Measurements from ENCODE around the gene PRR5L. TPM values are rescaled to one million over a fixed set of nuclear protein-coding genes. Genes with fewer than 3 reads are reported as not detected.

Gene PRR5L
- total and polyA plus RNA-seq, 9 of the 15 experiments (the other 6 are each of a cell fraction or from before 2014, with no cell fraction given), result 0.11 to 0.60 (median 0.36) TPM; not detected in 2

DNA sequence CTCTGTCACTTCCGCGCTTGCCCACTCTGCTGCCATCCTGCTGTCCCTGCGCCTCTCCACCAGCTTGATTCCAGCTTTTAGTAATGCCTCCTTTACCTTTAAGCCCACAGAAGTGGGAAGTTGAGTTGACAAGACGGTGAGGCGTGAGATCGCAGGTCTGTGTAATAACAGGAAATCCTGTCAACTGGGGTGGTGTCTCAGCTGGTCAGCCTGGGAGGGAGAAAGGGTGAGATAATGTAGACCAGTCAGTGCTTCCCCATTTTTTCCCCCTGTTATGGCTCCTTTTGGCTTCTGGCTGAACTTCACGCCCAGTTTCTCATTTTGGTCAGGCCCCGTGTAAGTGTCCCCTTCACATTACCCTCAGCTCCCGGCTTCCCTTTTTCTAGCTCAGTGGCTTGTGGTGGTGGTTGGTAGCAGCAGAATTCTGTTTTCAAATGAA lies 115.1 kb downstream of the PRR5L start:
- Histone ChIP-seq H3K9me3 (replicated peaks; ENCODE audit: control insufficient read depth, insufficient read depth, low read depth, low read length) (no peaks in the 10 kb centered on the region), H3K4me3 (no peak overlapping the region), H3K27me3 (ENCODE audit: control insufficient read depth in 2 of 2, insufficient read depth in 2 of 2, low read length in 2 of 2) (no peaks in the 10 kb centered on the region), H3K4me1 (replicated peaks in 1 of 2; ENCODE audit: control insufficient read depth in 2 of 2, insufficient read depth in 2 of 2, low read length in 2 of 2) (peaks cover 10 to 40% of the 10 kb centered on the region in 2 experiments; a peak in 4 of 5 replicates), H3K9me1 (ENCODE audit: control insufficient read depth, insufficient read depth, low read length) (no peaks in the 10 kb centered on the region), H3K4me2 (ENCODE audit: insufficient read depth, low read length) (peak overlapping the region; percentile 31; the same call in 1 of the 2 replicates), H3K27ac (ENCODE audit: extremely low read depth, low read depth, low read length) (peak overlapping the region; percentile 25; the same call in 1 of the 3 replicates), H3K36me3 (ENCODE audit: control insufficient read depth, insufficient read depth, low read length) (no peaks in the 10 kb centered on the region), H3K9ac (ENCODE audit: insufficient read depth in 1 of 2, low read depth in 2 of 2, low read length in 2 of 2) (peak overlapping the region in 1 of 2 experiments; percentile 54; a peak in 1 of 4 replicates), H3K79me2 (ENCODE audit: control insufficient read depth, insufficient read depth, low read length) (no peaks in the 10 kb centered on the region), H2AFZ (ENCODE audit: low read depth, low read length) (peak overlapping the region; percentile 71; the same call in 1 of the 2 replicates), H4K20me1 (replicated peaks; ENCODE audit: control insufficient read depth, insufficient read depth, low read length) (no peaks in the 10 kb centered on the region)
- BruUV-seq (replicated peaks), result no TSS peak
- DNase-seq (ENCODE audit: extremely low read depth in 1 of 4, low spot score in 3 of 4), result peak in 2 of 4 experiments; percentile 17 to 31
- 30% methylated on average over 9 of the region's 9 CpGs for WGBS (ENCODE audit: insufficient coverage, low coverage, missing lambda C conversion rate)
- CTCF ChIA-PET (ENCODE audit: low intra/inter-chr PET ratio), result no interaction called here
- POLR2A ChIA-PET, result interaction anchor here (0.6 to 1.6 kb wide), 4 partner anchors 9 to 163 kb away, joined by 3 to 5 read pairs (median 4); no protein-coding TSS in a partner anchor
- in situ Hi-C loops (cut with MboI) (no loop called here), intact Hi-C loops (cut with micrococcal nuclease) (no loop called here)
- peak; percentile 64 for ATAC-seq
- no peak for FAIRE-seq
- TF ChIP-seq, protein P1, sequence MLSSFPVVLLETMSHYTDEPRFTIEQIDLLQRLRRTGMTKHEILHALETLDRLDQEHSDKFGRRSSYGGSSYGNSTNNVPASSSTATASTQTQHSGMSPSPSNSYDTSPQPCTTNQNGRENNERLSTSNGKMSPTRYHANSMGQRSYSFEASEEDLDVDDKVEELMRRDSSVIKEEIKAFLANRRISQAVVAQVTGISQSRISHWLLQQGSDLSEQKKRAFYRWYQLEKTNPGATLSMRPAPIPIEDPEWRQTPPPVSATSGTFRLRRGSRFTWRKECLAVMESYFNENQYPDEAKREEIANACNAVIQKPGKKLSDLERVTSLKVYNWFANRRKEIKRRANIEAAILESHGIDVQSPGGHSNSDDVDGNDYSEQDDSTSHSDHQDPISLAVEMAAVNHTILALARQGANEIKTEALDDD (IDR thresholded peaks at IDR 0.05), result peak; percentile 17; the same call in 1 of the 2 replicates
- TF ChIP-seq TAF1 (IDR thresholded peaks at IDR 0.05; ENCODE audit: control insufficient read depth, extremely low read depth, insufficient read depth, low read length, severe bottlenecking), result no peak
- no peak for TF ChIP-seq NR2C2 (CRISPR knock-in tag; IDR thresholded peaks at IDR 0.05)
- 0 out of 2 replicates have a peak, but pooled peaks have one; percentile 36 for TF ChIP-seq NR2C2 (tag; IDR thresholded peaks at IDR 0.05)
- TF ChIP-seq THRB (CRISPR knock-in tag; conservative IDR thresholded peaks at IDR 0.05), result 0 out of 2 replicates have a peak, but pooled peaks have one; percentile 4
- TF ChIP-seq, protein P2, sequence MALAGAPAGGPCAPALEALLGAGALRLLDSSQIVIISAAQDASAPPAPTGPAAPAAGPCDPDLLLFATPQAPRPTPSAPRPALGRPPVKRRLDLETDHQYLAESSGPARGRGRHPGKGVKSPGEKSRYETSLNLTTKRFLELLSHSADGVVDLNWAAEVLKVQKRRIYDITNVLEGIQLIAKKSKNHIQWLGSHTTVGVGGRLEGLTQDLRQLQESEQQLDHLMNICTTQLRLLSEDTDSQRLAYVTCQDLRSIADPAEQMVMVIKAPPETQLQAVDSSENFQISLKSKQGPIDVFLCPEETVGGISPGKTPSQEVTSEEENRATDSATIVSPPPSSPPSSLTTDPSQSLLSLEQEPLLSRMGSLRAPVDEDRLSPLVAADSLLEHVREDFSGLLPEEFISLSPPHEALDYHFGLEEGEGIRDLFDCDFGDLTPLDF (CRISPR knock-in tag; IDR thresholded peaks at IDR 0.05), result no peak
- no peak for TF ChIP-seq ZNF609 (CRISPR knock-in tag; IDR thresholded peaks at IDR 0.05; ENCODE audit: borderline replicate concordance)

Data from K562 (cell line).